T-helper 1 cell treated with Interleukin-12 subunit alpha and Interleukin-12 subunit beta and Interleukin-4 antibody, amounts not matched to agents 30 μg/mL and 1 μg/mL, for 36 hours (primary cell): ENCODE data around the gene CLN6.
"Not testable (repeated sequence)": the region's sequence is repeated elsewhere in the genome, so short reads cannot be mapped to it uniquely, and the experiment has no call there.

Source experiments
- H3K27ac Mint-ChIP-seq: one replicate; pipeline ENCODE4 v1.8.0; 2021; ENCODE audit warnings: mild to moderate bottlenecking, mixed read lengths
- H3K27me3 Mint-ChIP-seq: one replicate; pipeline ENCODE4 v1.8.0; 2021; ENCODE audit warnings: low read depth, mixed read lengths
- H3K36me3 Mint-ChIP-seq: one replicate; pipeline ENCODE4 v1.8.0; 2021; ENCODE audit warnings: low read depth, mixed read lengths
- H3K4me1 Mint-ChIP-seq: one replicate; pipeline ENCODE4 v1.8.0; 2021; ENCODE audit warnings: low read depth, mixed read lengths
- H3K4me3 Mint-ChIP-seq: one replicate; pipeline ENCODE4 v1.8.0; 2021; ENCODE audit warnings: mild to moderate bottlenecking, moderate library complexity, mixed read lengths
- H3K9me3 Mint-ChIP-seq: one replicate; pipeline ENCODE4 v1.8.0; 2021; ENCODE audit warnings: mixed read lengths

Gene CLN6

DNA sequence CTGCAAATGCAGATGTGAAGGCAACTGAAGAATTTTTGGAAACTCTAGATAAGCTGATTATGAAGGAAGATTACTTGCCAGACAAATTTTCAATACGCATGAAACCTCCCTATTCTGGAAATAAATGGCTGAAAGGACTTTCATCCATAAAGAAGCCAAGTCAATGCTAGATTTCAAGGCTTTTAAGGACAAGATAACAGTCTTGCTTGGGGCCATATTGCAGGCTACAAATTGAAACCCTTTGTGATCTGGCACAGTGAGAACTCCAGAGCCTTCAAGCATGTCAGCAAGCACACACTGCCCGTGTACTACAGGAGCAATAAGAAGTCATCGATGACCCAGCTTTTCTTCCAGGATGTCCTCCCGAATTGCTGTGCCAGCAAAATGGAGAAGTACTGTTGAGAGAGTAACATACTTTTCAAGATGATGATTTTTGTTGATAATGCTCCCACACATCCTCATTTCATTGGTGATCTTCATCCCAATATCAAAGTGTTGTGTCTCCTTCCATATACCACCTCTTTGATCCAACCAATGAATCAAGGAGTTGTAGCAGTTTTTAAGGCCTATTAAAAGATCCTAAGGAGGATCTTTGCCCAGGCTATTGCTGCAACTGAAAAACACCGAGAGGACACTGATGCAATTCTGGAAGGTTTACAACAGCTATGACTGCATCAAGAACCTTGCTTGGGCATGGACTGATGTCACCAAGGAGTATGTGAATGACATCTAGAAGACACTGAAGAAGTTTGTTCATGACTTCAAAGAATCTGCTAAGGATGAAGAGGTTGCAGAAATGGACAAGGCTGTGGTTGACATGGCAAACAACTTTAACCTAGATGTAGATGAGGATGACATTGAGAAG lies 44.7 kb downstream of the CLN6 start:
- H3K27ac Mint-ChIP-seq = no peak overlapping the region
- no peak overlapping the region for H3K4me3 Mint-ChIP-seq
- H3K36me3 Mint-ChIP-seq = peaks cover 47% of the 10 kb centered on the region
- H3K4me1 Mint-ChIP-seq = peaks cover 5% of the 10 kb centered on the region
- H3K9me3 Mint-ChIP-seq = no peaks in the 10 kb centered on the region
- no peaks in the 10 kb centered on the region for H3K27me3 Mint-ChIP-seq

DNA sequence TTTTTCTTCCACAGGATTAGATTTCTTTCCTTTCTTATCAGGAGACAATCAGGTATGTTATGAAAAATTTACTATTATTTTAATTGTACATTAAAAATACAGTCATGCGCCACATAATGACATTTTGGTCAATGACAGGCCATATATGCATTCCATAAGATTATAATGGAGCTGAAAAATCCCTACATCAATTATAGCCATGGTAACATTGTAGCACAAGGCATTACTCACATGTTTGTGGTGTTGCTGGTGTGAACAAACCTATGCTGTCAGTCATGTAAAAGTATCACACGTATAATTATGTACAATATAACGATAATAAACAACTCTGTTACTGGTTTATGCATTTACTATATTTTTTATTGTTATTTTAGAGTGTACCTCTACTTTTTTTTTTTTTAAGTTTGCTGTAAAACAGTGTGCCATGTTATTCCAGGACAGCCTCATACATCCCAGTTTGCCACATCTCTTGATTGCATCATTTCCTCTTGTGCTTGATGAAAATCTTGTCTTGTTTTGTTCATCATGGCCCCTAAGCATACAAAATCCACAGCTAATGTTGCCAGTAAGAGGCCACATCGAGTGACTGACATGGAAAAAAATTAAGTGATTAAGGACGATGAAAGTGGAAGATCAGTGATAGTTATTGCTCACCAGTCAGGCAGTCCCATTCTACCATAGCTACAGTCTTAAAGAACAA lies 45.8 kb downstream of the CLN6 start:
- Mint-ChIP-seq H3K27me3 (no peaks in the 10 kb centered on the region), H3K4me3 (no peak overlapping the region), H3K4me1 (peaks cover 5% of the 10 kb centered on the region), H3K9me3 (no peaks in the 10 kb centered on the region), H3K36me3 (peaks cover 42% of the 10 kb centered on the region), H3K27ac (no peak overlapping the region)

- no peaks in the 10 kb centered on the region for H3K9me3 Mint-ChIP-seq
- no peak overlapping the region for H3K27ac Mint-ChIP-seq
- peaks cover 25% of the 10 kb centered on the region for H3K36me3 Mint-ChIP-seq
- H3K4me3 Mint-ChIP-seq = no peak overlapping the region
- no peaks in the 10 kb centered on the region for H3K27me3 Mint-ChIP-seq
- peaks cover under 1% of the 10 kb centered on the region for H3K4me1 Mint-ChIP-seq
Measured at GRCh38 chr15:68177742-68178141, 51.8 kb downstream of the CLN6 start.

DNA sequence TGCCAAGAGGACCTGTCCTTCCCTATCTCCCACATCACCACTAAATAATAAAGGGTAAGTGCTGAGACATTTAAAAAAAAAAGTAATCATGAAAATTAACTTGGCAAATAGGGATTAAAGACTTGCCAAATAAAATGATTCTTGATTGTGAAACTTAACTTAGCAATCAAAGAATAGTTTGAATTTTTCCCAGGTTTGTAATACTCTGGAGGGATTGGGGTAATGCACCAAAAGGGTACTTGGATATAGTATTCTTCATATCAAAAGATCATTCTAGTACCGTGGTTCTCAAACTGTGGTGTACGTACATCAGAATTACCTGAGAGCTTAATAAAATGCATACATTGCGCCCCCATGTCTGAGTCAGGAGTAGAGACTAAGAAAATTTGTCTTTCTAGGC lies 52.9 kb downstream of the CLN6 start:
- Mint-ChIP-seq H3K27ac (no peak overlapping the region), H3K9me3 (no peaks in the 10 kb centered on the region), H3K4me1 (no peaks in the 10 kb centered on the region), H3K4me3 (no peak overlapping the region), H3K27me3 (no peaks in the 10 kb centered on the region), H3K36me3 (peaks cover 26% of the 10 kb centered on the region)

- Mint-ChIP-seq H3K36me3 (peaks cover 25% of the 10 kb centered on the region), H3K4me1 (no peaks in the 10 kb centered on the region), H3K27me3 (no peaks in the 10 kb centered on the region), H3K4me3 (no peak overlapping the region), H3K9me3 (no peaks in the 10 kb centered on the region), H3K27ac (no peak overlapping the region)
Measured at GRCh38 chr15:68175526-68175925, 54.0 kb downstream of the CLN6 start.

GRCh38 chr15:68173119-68173518 lies 56.4 kb downstream of the CLN6 start:
- no peaks in the 10 kb centered on the region for H3K9me3 Mint-ChIP-seq
- H3K4me1 Mint-ChIP-seq = no peaks in the 10 kb centered on the region
- H3K27me3 Mint-ChIP-seq = no peaks in the 10 kb centered on the region
- no peak overlapping the region for H3K27ac Mint-ChIP-seq
- H3K4me3 Mint-ChIP-seq = no peak overlapping the region
- peaks cover 24% of the 10 kb centered on the region for H3K36me3 Mint-ChIP-seq

- H3K36me3 Mint-ChIP-seq = peaks cover 20% of the 10 kb centered on the region
- not testable (repeated sequence) for H3K27me3 Mint-ChIP-seq, H3K4me3 Mint-ChIP-seq, H3K4me1 Mint-ChIP-seq, H3K9me3 Mint-ChIP-seq, H3K27ac Mint-ChIP-seq
Measured at GRCh38 chr15:68172037-68172436, 57.5 kb downstream of the CLN6 start.

- Mint-ChIP-seq H3K36me3 (peaks cover 18% of the 10 kb centered on the region), H3K4me3 (no peak overlapping the region), H3K27ac (no peak overlapping the region), H3K4me1 (no peaks in the 10 kb centered on the region), H3K27me3 (no peaks in the 10 kb centered on the region), H3K9me3 (no peaks in the 10 kb centered on the region)
Measured at GRCh38 chr15:68166847-68167246, 62.7 kb downstream of the CLN6 start.

- Mint-ChIP-seq H3K27ac (no peak overlapping the region), H3K27me3 (no peaks in the 10 kb centered on the region)
Measured at GRCh38 chr15:68163191-68163590, 66.3 kb downstream of the CLN6 start.

DNA sequence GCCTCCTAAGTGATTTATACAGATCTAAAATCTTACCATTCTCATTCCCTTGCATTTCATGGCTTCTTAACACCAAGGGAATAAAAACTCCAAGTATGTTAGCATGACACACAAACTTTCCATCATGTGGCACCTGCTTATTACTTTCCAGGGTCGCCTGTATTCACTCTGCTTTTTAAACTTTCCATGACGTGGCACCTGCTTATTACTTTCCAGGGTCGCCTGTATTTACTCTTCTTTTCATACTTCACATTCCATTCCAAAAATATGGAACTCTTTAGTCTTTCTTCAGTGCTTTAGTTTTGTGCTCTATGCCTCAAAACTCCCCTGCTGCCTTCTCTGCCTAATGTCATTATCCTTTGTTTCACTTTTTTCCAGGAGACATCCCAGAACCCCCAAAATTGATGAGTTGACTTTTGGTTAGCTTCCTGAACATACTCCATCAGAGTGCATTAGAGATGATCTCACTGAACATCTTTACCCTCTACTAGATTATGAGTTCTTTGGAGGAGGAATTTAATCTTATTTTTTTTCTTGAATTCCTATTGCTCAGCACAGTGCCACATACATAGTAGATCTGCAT lies 71.4 kb downstream of the CLN6 start:
- Mint-ChIP-seq H3K4me3 (no peak overlapping the region), H3K27me3 (no peaks in the 10 kb centered on the region), H3K4me1 (no peaks in the 10 kb centered on the region)

More at GRCh38 chr15:68163191-68163590, 66.3 kb downstream of the CLN6 start:
- Mint-ChIP-seq H3K4me1 (no peaks in the 10 kb centered on the region), H3K36me3 (peaks cover 28% of the 10 kb centered on the region), H3K4me3 (no peak overlapping the region), H3K9me3 (no peaks in the 10 kb centered on the region)

GRCh38 chr15:68157074-68157473 lies 72.5 kb downstream of the CLN6 start:
- Mint-ChIP-seq H3K9me3 (no peaks in the 10 kb centered on the region), H3K27me3 (no peaks in the 10 kb centered on the region), H3K27ac (no peak overlapping the region), H3K36me3 (peaks cover 26% of the 10 kb centered on the region), H3K4me3 (no peak overlapping the region), H3K4me1 (no peaks in the 10 kb centered on the region)

More for the DNA sequence above, 71.4 kb downstream of the CLN6 start:
- Mint-ChIP-seq H3K36me3 (peaks cover 24% of the 10 kb centered on the region), H3K9me3 (no peaks in the 10 kb centered on the region), H3K27ac (no peak overlapping the region)
